Tongue (tissue), 2 donors: Measurements from ENCODE around the gene TPPP2. TPM values are rescaled to one million over a fixed set of nuclear protein-coding genes. Genes with fewer than 3 reads are reported as not detected.
"Not testable (repeated sequence)": the region's sequence is repeated elsewhere in the genome, so short reads cannot be mapped to it uniquely, and the experiment has no call there.

Experiments
- DNase-seq: peaks from one replicate; pipeline ENCODE4 v3.0.0-alpha.2; 2015
- total RNA-seq: library from RNA; depleted of rRNA; stranded (reverse); fragments of >200 nt; gene quantifications from one replicate; pipeline ENCODE4 v1.2.3, GENCODE V29; 2014

TPPP2 gene
- total RNA-seq, 1 donor from 2014 or later, result not detected

- DNase-seq, result peak; percentile 97
Measured at GRCh38 chr14:21038441-21039422, 8.7 kb downstream of the TPPP2 start.

GRCh38 chr14:21039585-21040369 lies 9.8 kb downstream of the TPPP2 start:
- peak; percentile 94 for DNase-seq

GRCh38 chr14:21040370-21040925 lies 10.4 kb downstream of the TPPP2 start:
- DNase-seq, result no peak

GRCh38 chr14:21040941-21041340 lies 10.9 kb downstream of the TPPP2 start:
- not testable (repeated sequence) for DNase-seq

GRCh38 chr14:21041676-21042433 lies 11.8 kb downstream of the TPPP2 start, which contains the start of gene RNASE7:
Gene RNASE7, plus strand, starts transcription at chr14:21042362. Its CDS starts 631 bp downstream, at chr14:21042993.
- DNase-seq, result no peak

- no peak for DNase-seq
Measured at GRCh38 chr14:21042918-21043317, 12.9 kb downstream of the TPPP2 start.

- DNase-seq, result no peak
Measured at GRCh38 chr14:21043387-21043973, 13.5 kb downstream of the TPPP2 start.

GRCh38 chr14:21043974-21044618 lies 14.1 kb downstream of the TPPP2 start:
- DNase-seq, result no peak

- no peak for DNase-seq
Measured at GRCh38 chr14:21047378-21047781, 17.4 kb downstream of the TPPP2 start.

- DNase-seq, result no peak
Measured at GRCh38 chr14:21048638-21049037, 18.6 kb downstream of the TPPP2 start.

GRCh38 chr14:21049271-21049673 lies 19.3 kb downstream of the TPPP2 start:
- DNase-seq, result no peak

GRCh38 chr14:21050597-21050996 lies 20.6 kb downstream of the TPPP2 start:
- DNase-seq, result no peak

GRCh38 chr14:21053184-21054122 lies 23.4 kb downstream of the TPPP2 start:
- no peak for DNase-seq

GRCh38 chr14:21054123-21054767 lies 24.2 kb downstream of the TPPP2 start:
- DNase-seq, result no peak

- DNase-seq, result no peak
Measured at GRCh38 chr14:21054768-21055145, 24.7 kb downstream of the TPPP2 start.

- no peak for DNase-seq
Measured at GRCh38 chr14:21055432-21056117, 25.6 kb downstream of the TPPP2 start.

- DNase-seq, result peak; percentile 37
Measured at GRCh38 chr14:21056520-21057163, 26.6 kb downstream of the TPPP2 start.
